SH-SY5Y (cell line): ENCODE results near the gene PWWP2B.

Experiments
- GATA2 ChIP-seq: IDR thresholded peaks from 2 replicates; pipeline ENCODE4 v1.6.1; 2011; ENCODE audit warnings: mild to moderate bottlenecking, low read depth, low read length
- GATA3 ChIP-seq: IDR thresholded peaks from 2 replicates; pipeline ENCODE4 v1.6.1; 2011; ENCODE audit warnings: low read depth, mild to moderate bottlenecking, low read length, moderate library complexity

PWWP2B gene

GRCh38 chr10:132429281-132430230 is 32.6 kb downstream of the PWWP2B start:
- TF ChIP-seq GATA2 = no peak
- no peak for TF ChIP-seq GATA3

GRCh38 chr10:132430231-132430743 is 33.3 kb downstream of the PWWP2B start:
- TF ChIP-seq GATA3 (no peak), GATA2 (no peak)

GRCh38 chr10:132430861-132431271 is 33.9 kb downstream of the PWWP2B start:
- TF ChIP-seq GATA2 = no peak
- TF ChIP-seq GATA3 = no peak

GRCh38 chr10:132431537-132432175 is 34.7 kb downstream of the PWWP2B start:
- TF ChIP-seq GATA3 (no peak), GATA2 (no peak)

GRCh38 chr10:132432176-132432540 is 35.2 kb downstream of the PWWP2B start:
- no peak for TF ChIP-seq GATA3
- no peak for TF ChIP-seq GATA2

GRCh38 chr10:132433671-132434340 is 36.8 kb downstream of the PWWP2B start:
- TF ChIP-seq GATA3 (no peak), GATA2 (no peak)

GRCh38 chr10:132434405-132435005 is 37.5 kb downstream of the PWWP2B start:
- no peak for TF ChIP-seq GATA3

- TF ChIP-seq GATA2 (no peak), GATA3 (no peak)
Observed at GRCh38 chr10:132436861-132437410, 39.9 kb downstream of the PWWP2B start.

- TF ChIP-seq GATA3 = no peak
- TF ChIP-seq GATA2 = no peak
Observed at GRCh38 chr10:132437541-132437950, 40.5 kb downstream of the PWWP2B start.

- TF ChIP-seq GATA2 (no peak), GATA3 (no peak)
Observed at GRCh38 chr10:132438091-132439024, 41.4 kb downstream of the PWWP2B start.

GRCh38 chr10:132439025-132439388 is 42.0 kb downstream of the PWWP2B start:
- no peak for TF ChIP-seq GATA2
- TF ChIP-seq GATA3 = no peak

- no peak for TF ChIP-seq GATA2
- no peak for TF ChIP-seq GATA3
Observed at GRCh38 chr10:132439424-132440163, 42.6 kb downstream of the PWWP2B start.
